Measurements from ENCODE around the gene PKP4.

GRCh38 chr2:158656492-158657229 is 199.9 kb downstream of the PKP4 start:
- TF ChIP-seq CTCF (conservative IDR thresholded peaks at IDR 0.05; ENCODE audit: low read length) (no peak), EZH2phosphoT487 (IDR thresholded peaks at IDR 0.05; ENCODE audit: borderline replicate concordance, low read depth, low read length) (no peak)

Measured in OCI-LY7 (cell line).